HG03108 (cell line): ENCODE measurements around the gene UBXN2A.
"Not testable (repeated sequence)": the region's sequence is repeated elsewhere in the genome, so short reads cannot be mapped to it uniquely, and the experiment has no call there.

ENCODE experiments used
- ATAC-seq: cut with Tn5 transposase; IDR thresholded peaks from one replicate; pipeline ENCODE4 v1.9.1; 2021; ENCODE audit warnings: moderate library complexity; ENCODE audit not compliant: unreplicated experiment

The UBXN2A gene

GRCh38 chr2:24011250-24012104 lies 71.2 kb downstream of the UBXN2A start:
- ATAC-seq: no peak

GRCh38 chr2:24012521-24013188 lies 72.4 kb downstream of the UBXN2A start:
- no peak for ATAC-seq

GRCh38 chr2:24014902-24015301 lies 74.6 kb downstream of the UBXN2A start:
- ATAC-seq: not testable (repeated sequence)

- ATAC-seq: no peak
Measured at GRCh38 chr2:24015562-24016375, 75.5 kb downstream of the UBXN2A start.

GRCh38 chr2:24016376-24016761 lies 76.1 kb downstream of the UBXN2A start:
- ATAC-seq: no peak

- no peak for ATAC-seq
Measured at GRCh38 chr2:24016853-24017703, 76.8 kb downstream of the UBXN2A start.

GRCh38 chr2:24017711-24018110 lies 77.4 kb downstream of the UBXN2A start:
- ATAC-seq: no peak

- no peak for ATAC-seq
Measured at GRCh38 chr2:24018241-24018640, 78.0 kb downstream of the UBXN2A start.

GRCh38 chr2:24019729-24020128 lies 79.5 kb downstream of the UBXN2A start:
- no peak for ATAC-seq

GRCh38 chr2:24020244-24020643 lies 80.0 kb downstream of the UBXN2A start:
- no peak for ATAC-seq

- ATAC-seq: no peak
Measured at GRCh38 chr2:24021122-24021998, 81.1 kb downstream of the UBXN2A start.

GRCh38 chr2:24022324-24022974 lies 82.2 kb downstream of the UBXN2A start:
- no peak for ATAC-seq

GRCh38 chr2:24022975-24023575 lies 82.8 kb downstream of the UBXN2A start:
- ATAC-seq: no peak

GRCh38 chr2:24024018-24024417 lies 83.8 kb downstream of the UBXN2A start:
- no peak for ATAC-seq

GRCh38 chr2:24024996-24025663 lies 84.9 kb downstream of the UBXN2A start:
- ATAC-seq: no peak

- ATAC-seq: no peak
Measured at GRCh38 chr2:24026233-24026632, 86.0 kb downstream of the UBXN2A start.

- ATAC-seq: no peak
Measured at GRCh38 chr2:24038786-24039499, 98.7 kb downstream of the UBXN2A start.

- no peak for ATAC-seq
Measured at GRCh38 chr2:24040511-24040910, 100.2 kb downstream of the UBXN2A start.
